DND-41 (cell line): ENCODE measurements around the gene PIP4K2A.

Experiments used
- EZH2 ChIP-seq: IDR thresholded peaks from 3 replicates; pipeline ENCODE4 v1.6.1; 2012; ENCODE audit warnings: borderline replicate concordance, low read depth, mild to moderate bottlenecking, moderate library complexity, low read length, inconsistent platforms; ENCODE audit not compliant: severe bottlenecking
- TF ChIP-seq, protein P1 (sequence below): IDR thresholded peaks from 2 replicates; pipeline ENCODE4 v1.5.1; 2012; ENCODE audit warnings: borderline replicate concordance, low read length, moderate library complexity, mild to moderate bottlenecking; ENCODE audit not compliant: poor library complexity, severe bottlenecking; ENCODE audit errors: extremely low read depth

DNA sequence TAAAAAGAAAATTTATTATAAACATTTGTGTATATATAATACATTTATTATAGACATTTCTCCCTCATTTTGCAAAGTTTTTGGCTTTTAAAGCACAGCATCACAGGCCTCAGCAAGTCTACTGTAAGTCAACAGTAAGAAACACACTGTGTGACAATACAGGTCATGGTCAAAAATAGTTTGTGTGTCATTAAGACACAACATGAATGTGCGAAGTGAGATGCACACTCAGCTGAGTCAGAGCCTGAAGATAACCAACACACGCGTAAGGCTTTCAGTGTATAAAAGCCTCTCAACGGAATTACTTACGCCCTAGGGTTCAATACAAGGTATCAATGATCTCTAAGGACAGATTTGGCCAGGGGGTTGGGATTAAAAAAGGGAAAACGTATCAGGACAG is 157.6 kb downstream of the PIP4K2A start:
- TF ChIP-seq EZH2, result no peak
- TF ChIP-seq, protein P1, sequence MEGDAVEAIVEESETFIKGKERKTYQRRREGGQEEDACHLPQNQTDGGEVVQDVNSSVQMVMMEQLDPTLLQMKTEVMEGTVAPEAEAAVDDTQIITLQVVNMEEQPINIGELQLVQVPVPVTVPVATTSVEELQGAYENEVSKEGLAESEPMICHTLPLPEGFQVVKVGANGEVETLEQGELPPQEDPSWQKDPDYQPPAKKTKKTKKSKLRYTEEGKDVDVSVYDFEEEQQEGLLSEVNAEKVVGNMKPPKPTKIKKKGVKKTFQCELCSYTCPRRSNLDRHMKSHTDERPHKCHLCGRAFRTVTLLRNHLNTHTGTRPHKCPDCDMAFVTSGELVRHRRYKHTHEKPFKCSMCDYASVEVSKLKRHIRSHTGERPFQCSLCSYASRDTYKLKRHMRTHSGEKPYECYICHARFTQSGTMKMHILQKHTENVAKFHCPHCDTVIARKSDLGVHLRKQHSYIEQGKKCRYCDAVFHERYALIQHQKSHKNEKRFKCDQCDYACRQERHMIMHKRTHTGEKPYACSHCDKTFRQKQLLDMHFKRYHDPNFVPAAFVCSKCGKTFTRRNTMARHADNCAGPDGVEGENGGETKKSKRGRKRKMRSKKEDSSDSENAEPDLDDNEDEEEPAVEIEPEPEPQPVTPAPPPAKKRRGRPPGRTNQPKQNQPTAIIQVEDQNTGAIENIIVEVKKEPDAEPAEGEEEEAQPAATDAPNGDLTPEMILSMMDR, result no peak
